ENCODE data around the gene ABCA10. TPM values are rescaled to one million over a fixed set of nuclear protein-coding genes. Genes with fewer than 3 reads are reported as not detected.
"Not testable (repeated sequence)": the region's sequence is repeated elsewhere in the genome, so short reads cannot be mapped to it uniquely, and the experiment has no call there.

The ABCA10 gene
- total RNA-seq, 4 donors from 2014 or later: 0.23 to 7.8 (median 1.9) TPM

DNA sequence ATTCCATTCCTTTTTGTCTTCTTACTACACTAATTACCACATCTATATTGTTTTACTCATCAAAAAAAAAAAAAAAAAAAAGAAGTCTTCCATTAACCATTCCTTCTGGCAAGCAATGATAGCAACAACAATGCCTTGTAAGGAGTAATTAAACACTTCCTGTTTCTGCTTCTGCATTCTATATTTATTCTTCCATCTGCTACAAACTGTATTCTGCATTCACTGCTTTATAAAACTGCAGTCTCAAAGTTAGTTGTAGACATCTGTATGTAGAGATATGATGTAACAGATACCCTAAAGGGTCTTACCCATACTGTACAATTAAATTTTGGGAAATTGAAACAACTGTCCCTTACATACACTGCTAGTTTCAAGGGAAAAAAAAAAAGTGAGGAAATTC lies 58.2 kb downstream of the ABCA10 start:
- no peak for DNase-seq
- no peaks in the 10 kb centered on the region for H3K27me3 ChIP-seq
- H3K9me3 ChIP-seq: no peaks in the 10 kb centered on the region
- no peaks in the 10 kb centered on the region for H3K4me1 ChIP-seq
- no peak overlapping the region for H3K27ac ChIP-seq
- no peaks in the 10 kb centered on the region for H3K36me3 ChIP-seq
- TF ChIP-seq CTCF (IDR thresholded peaks at IDR 0.05) (no peak), POLR2A (IDR thresholded peaks at IDR 0.05) (no peak)
- no peak overlapping the region for H3K4me3 ChIP-seq
- intact Hi-C loops (cut with DNase I): no loop called here

DNA sequence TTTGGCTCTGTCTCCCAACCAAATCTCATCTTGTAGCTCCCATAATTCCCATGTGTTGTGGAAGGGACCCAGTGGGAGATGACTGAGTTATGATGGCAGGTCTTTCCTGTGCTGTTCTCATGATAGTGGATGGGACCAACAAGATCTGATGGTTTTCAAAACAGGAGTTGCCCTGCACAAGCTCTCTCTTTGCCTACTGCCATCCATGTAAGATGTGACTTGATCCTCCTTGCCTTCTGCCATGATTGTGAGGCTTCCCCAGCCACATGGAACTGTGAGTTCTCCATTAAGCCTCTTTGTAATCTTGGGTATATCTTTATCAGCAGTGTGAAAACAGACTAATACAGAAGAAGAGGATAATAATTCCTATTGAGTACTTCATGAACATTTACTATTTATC lies 60.0 kb downstream of the ABCA10 start:
- H3K36me3 ChIP-seq; H3K27me3 ChIP-seq; H3K9me3 ChIP-seq; H3K4me1 ChIP-seq; intact Hi-C loops (cut with DNase I); DNase-seq; H3K27ac ChIP-seq; H3K4me3 ChIP-seq: not testable (repeated sequence)

GRCh38 chr17:69166957-69167356 lies 61.7 kb downstream of the ABCA10 start:
- WGBS, 2 donors: 80 to 100% methylated on average over 1 to 2 of the region's 2 CpGs
- no peak overlapping the region for H3K4me3 ChIP-seq
- intact Hi-C loops (cut with DNase I): no loop called here
- H3K4me1 ChIP-seq: no peaks in the 10 kb centered on the region
- H3K27ac ChIP-seq: no peak overlapping the region
- no peaks in the 10 kb centered on the region for H3K36me3 ChIP-seq
- no peak for TF ChIP-seq POLR2A (IDR thresholded peaks at IDR 0.05)
- no peak for TF ChIP-seq CTCF (IDR thresholded peaks at IDR 0.05)
- no peaks in the 10 kb centered on the region for H3K9me3 ChIP-seq
- DNase-seq: no peak
- H3K27me3 ChIP-seq: no peaks in the 10 kb centered on the region

DNA sequence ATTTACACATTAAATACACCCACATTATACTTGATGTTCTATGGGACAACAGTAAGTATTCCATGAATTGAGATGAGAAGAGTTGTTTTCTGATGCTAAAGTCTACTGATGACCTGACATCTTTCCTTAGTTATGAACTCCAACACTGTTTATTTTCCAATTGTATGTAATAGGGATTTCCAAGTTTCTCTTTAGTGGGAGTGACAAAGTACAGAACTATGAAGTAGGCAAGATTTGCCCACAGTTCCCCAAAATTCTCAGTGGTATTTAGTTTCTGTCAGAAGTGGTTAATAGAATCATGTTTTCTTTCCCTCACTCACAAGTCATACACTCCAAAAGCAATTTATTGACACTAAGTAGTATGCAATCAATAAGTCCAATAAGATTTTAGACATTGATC lies 64.4 kb downstream of the ABCA10 start:
- TF ChIP-seq CTCF (IDR thresholded peaks at IDR 0.05): no peak
- no peak for TF ChIP-seq POLR2A (IDR thresholded peaks at IDR 0.05)
- DNase-seq: no peak
- intact Hi-C loops (cut with DNase I): no loop called here
- no peak overlapping the region for H3K4me3 ChIP-seq
- no peaks in the 10 kb centered on the region for H3K4me1 ChIP-seq
- no peaks in the 10 kb centered on the region for H3K36me3 ChIP-seq
- no peaks in the 10 kb centered on the region for H3K9me3 ChIP-seq
- H3K27me3 ChIP-seq: no peaks in the 10 kb centered on the region
- H3K27ac ChIP-seq: no peak overlapping the region

GRCh38 chr17:69159418-69159817 lies 69.2 kb downstream of the ABCA10 start:
- no peaks in the 10 kb centered on the region for H3K27me3 ChIP-seq

More at GRCh38 chr17:69159418-69159817, 69.2 kb downstream of the ABCA10 start:
- intact Hi-C loops (cut with DNase I): no loop called here
- Histone ChIP-seq H3K9me3 (no peaks in the 10 kb centered on the region), H3K27ac (no peak overlapping the region), H3K36me3 (no peaks in the 10 kb centered on the region), H3K4me1 (no peaks in the 10 kb centered on the region), H3K4me3 (no peak overlapping the region)
- DNase-seq: no peak
- no peak for TF ChIP-seq POLR2A (IDR thresholded peaks at IDR 0.05)
- TF ChIP-seq CTCF (IDR thresholded peaks at IDR 0.05): no peak

All from esophagus squamous epithelium (tissue), 5 donors.